Lower leg skin (tissue), 4 donors: Measurements from ENCODE around the gene MYH7. TPM values are rescaled to one million over a fixed set of nuclear protein-coding genes. Genes with fewer than 3 reads are reported as not detected.

Experiments
- DNase-seq, 2 donors: peaks; one replicate each; pipeline ENCODE4 v3.0.0-alpha.2; 2019; ENCODE audit warnings: low spot score in 2 of 2
- H3K4me3 ChIP-seq: fragments of 200-600 bp; sonication (generic); 2 replicates; pipeline ENCODE4 v1.5.1; 2017; ENCODE audit warnings: mild to moderate bottlenecking, low read depth; ENCODE audit not compliant: poor library complexity, severe bottlenecking
- CTCF ChIP-seq, 3 donors: fragments of 450-650 bp; IDR thresholded peaks; one replicate each; pipeline ENCODE4 v1.5.1; 2016; ENCODE audit warnings: antibody characterized with exemption in 3 of 3, mild to moderate bottlenecking in 3 of 3, moderate library complexity in 2 of 3
- POLR2A ChIP-seq, 2 donors: fragments of 450-650 bp; IDR thresholded peaks; one replicate each; pipeline ENCODE4 v1.6.1; 2016 to 2017; ENCODE audit warnings: antibody characterized with exemption in 2 of 2, mild to moderate bottlenecking in 1 of 2, moderate library complexity in 1 of 2
- WGBS, 2 donors: methylation state at CpG; one replicate each; pipeline ENCODE4 v1.1.5; 2018; 5-methylcytosine and 5-hydroxymethylcytosine counted together
- intact Hi-C: fragments of 100-400 bp; cut with DNase I; formaldehyde crosslinking; loops from one replicate; pipeline ENCODE4 v1.15.0; 2023; ENCODE audit warnings: low total_unique reads
- total RNA-seq, 4 donors: library from RNA; depleted of rRNA; stranded (reverse); fragments of >200 nt; gene quantifications; one replicate each; pipeline ENCODE4 v1.1.0, GENCODE V29; 2016

The MYH7 gene
- total RNA-seq, 4 donors from 2014 or later = 0.06 to 0.13 (median 0.08) TPM; not detected in 1

DNA sequence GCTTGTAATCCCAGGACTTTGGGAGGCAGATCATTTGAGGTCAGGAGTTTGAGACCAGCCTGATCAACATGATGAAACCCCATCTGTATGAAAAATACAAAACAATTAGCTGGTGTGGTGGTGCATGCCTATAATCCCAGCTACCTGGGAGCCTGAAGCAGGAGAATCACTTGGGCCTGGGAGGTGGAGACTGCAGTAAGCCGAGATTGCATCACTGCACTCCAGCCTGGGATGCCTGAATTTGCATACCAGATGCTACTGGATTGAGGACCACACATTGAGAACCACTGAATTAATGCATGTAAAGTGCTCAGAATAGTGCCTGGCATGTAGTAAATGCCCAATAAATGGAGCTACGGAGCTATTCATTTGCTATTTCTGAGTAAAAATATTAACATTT, 14.9 kb upstream of the MYH7 start:
- 75 to 84% methylated on average over 2 of the region's 2 CpGs for WGBS, 2 donors
- intact Hi-C loops = no loop called here
- no peak overlapping the region for H3K4me3 ChIP-seq
- DNase-seq = no peak
- TF ChIP-seq POLR2A (IDR thresholded peaks at IDR 0.05) (no peak), CTCF (IDR thresholded peaks at IDR 0.05) (no peak)

GRCh38 chr14:23449314-23449713, 13.9 kb upstream of the MYH7 start:
- no peak overlapping the region for H3K4me3 ChIP-seq
- TF ChIP-seq POLR2A (IDR thresholded peaks at IDR 0.05) = no peak
- no peak for TF ChIP-seq CTCF (IDR thresholded peaks at IDR 0.05)
- WGBS, 2 donors = 68 to 78% methylated on average over 1 of the region's 1 CpG
- intact Hi-C loops = loop anchor here (10.0 kb wide), 1 partner anchor 105 kb away; no protein-coding TSS in a partner anchor
- DNase-seq = no peak

- WGBS, 2 donors = 82 to 83% methylated on average over 7 of the region's 7 CpGs
- intact Hi-C loops = loop anchor here (10.0 kb wide), 1 partner anchor 103 kb away; no protein-coding TSS in a partner anchor
- no peak overlapping the region for H3K4me3 ChIP-seq
- DNase-seq = no peak
- TF ChIP-seq POLR2A (IDR thresholded peaks at IDR 0.05) = no peak
- no peak for TF ChIP-seq CTCF (IDR thresholded peaks at IDR 0.05)
These were observed 12.2 kb upstream of the MYH7 start for GRCh38 chr14:23447361-23448350.

- 26 to 57% methylated on average over 4 of the region's 4 CpGs for WGBS, 2 donors
- no peak for DNase-seq
These were observed 10.9 kb upstream of the MYH7 start for GRCh38 chr14:23446291-23446851.

GRCh38 chr14:23445773-23446172, 10.3 kb upstream of the MYH7 start:
- DNase-seq = no peak
- intact Hi-C loops = loop anchor here (10.0 kb wide), 1 partner anchor 101 kb away; no protein-coding TSS in a partner anchor
- TF ChIP-seq POLR2A (IDR thresholded peaks at IDR 0.05) (no peak), CTCF (IDR thresholded peaks at IDR 0.05) (no peak)
- H3K4me3 ChIP-seq = no peak overlapping the region
- WGBS, 2 donors = 60 to 65% methylated on average over 4 of the region's 4 CpGs

More at GRCh38 chr14:23446291-23446851, 10.9 kb upstream of the MYH7 start:
- intact Hi-C loops = loop anchor here (10.0 kb wide), 1 partner anchor 102 kb away; no protein-coding TSS in a partner anchor
- TF ChIP-seq CTCF (IDR thresholded peaks at IDR 0.05) (no peak), POLR2A (IDR thresholded peaks at IDR 0.05) (no peak)
- no peak overlapping the region for H3K4me3 ChIP-seq
